CD4-positive, alpha-beta T cell (primary cell): ENCODE results near the gene BIK. TPM values are rescaled to one million over a fixed set of nuclear protein-coding genes. Genes with fewer than 3 reads are reported as not detected.

Experiments
- ATAC-seq: fragments of 200-7000 bp; cut with Tn5 transposase; one replicate; pipeline ENCODE4 v1.10.0; 2022; ENCODE audit warnings: mild to moderate bottlenecking; ENCODE audit not compliant: poor library complexity
- CTCF ChIA-PET: fragments of 350-600 bp; sonication (Branson Sonifier 250); formaldehyde crosslinking; loops from one replicate; lab custom pipeline; 2021; ENCODE audit warnings: antibody characterized with exemption, inconsistent platforms; lab: Charles Lee
- POLR2A ChIA-PET: fragments of 350-600 bp; sonication (Branson Sonifier 250); formaldehyde crosslinking; loops from one replicate; lab custom pipeline; 2021; ENCODE audit warnings: antibody characterized with exemption, inconsistent platforms; lab: Charles Lee
- DNase-seq, 14 experiments: peaks; one replicate each; pipeline ENCODE4 v3.0.0-alpha.2; 2013 to 2020; ENCODE audit warnings: mixed read lengths in 2 of 14
- H3K27ac ChIP-seq, 2 donors: one replicate each; pipeline versions ENCODE4 v1.5.1 to v1.7.0; 2013; ENCODE audit warnings: low read length in 2 of 2, low read depth in 1 of 2, mild to moderate bottlenecking in 1 of 2
- H3K27me3 ChIP-seq, 2 experiments: 1 replicate in 1 of 2; 2 replicates in 1 of 2; pipeline versions ENCODE4 v1.6.1 to v1.7.0; 2013; ENCODE audit warnings: low read length in 2 of 2, control low read depth in 1 of 2, mild to moderate bottlenecking in 1 of 2, moderate library complexity in 1 of 2; ENCODE audit not compliant: insufficient read depth in 2 of 2, control insufficient read depth in 1 of 2
- H3K36me3 ChIP-seq: one replicate; pipeline ENCODE4 v1.6.1; 2013; ENCODE audit warnings: low read length, control low read depth; ENCODE audit not compliant: insufficient read depth
- H3K4me1 ChIP-seq: one replicate; pipeline ENCODE4 v1.6.1; 2013; ENCODE audit warnings: low read length, control low read depth; ENCODE audit not compliant: insufficient read depth
- H3K4me3 ChIP-seq: one replicate; pipeline ENCODE4 v1.5.1; 2013; ENCODE audit warnings: mild to moderate bottlenecking, low read length, moderate library complexity
- H3K9me3 ChIP-seq, 2 experiments: 1 replicate in 1 of 2; 2 replicates in 1 of 2; pipeline versions ENCODE4 v1.6.1 to v1.7.0; 2013; ENCODE audit warnings: low read length in 2 of 2, mild to moderate bottlenecking in 2 of 2, control low read depth in 1 of 2, moderate library complexity in 1 of 2; ENCODE audit not compliant: control insufficient read depth in 1 of 2, insufficient read depth in 1 of 2
- H3K27ac Mint-ChIP-seq: one replicate; pipeline ENCODE4 v1.8.0; 2020; ENCODE audit warnings: mixed read lengths
- H3K27me3 Mint-ChIP-seq: one replicate; pipeline ENCODE4 v1.8.0; 2021; ENCODE audit warnings: mixed read lengths
- H3K36me3 Mint-ChIP-seq: one replicate; pipeline ENCODE4 v1.8.0; 2021; ENCODE audit warnings: low read depth, mixed read lengths
- H3K4me1 Mint-ChIP-seq: one replicate; pipeline ENCODE4 v1.8.0; 2021; ENCODE audit warnings: low read depth, mixed read lengths
- H3K4me3 Mint-ChIP-seq: one replicate; pipeline ENCODE4 v1.8.0; 2020; ENCODE audit warnings: mild to moderate bottlenecking, mixed read lengths
- H3K9me3 Mint-ChIP-seq: one replicate; pipeline ENCODE4 v1.8.0; 2020; ENCODE audit warnings: mixed read lengths
- intact Hi-C, 2 experiments: fragments of 100-400 bp; cut with DNase I in 1 of 2; cut with micrococcal nuclease in 1 of 2; formaldehyde crosslinking; loops; one replicate each; pipeline versions ENCODE4 v1.15.1 to v1.9.0; 2023 to 2025; cut with DNase I, micrococcal nuclease
- total RNA-seq, 174 experiments: library from RNA in 2 of 174; stranded (reverse) in 2 of 174; gene quantifications; one replicate each; pipeline ENCODE4 v1.2.3 and lab custom pipeline; 2021 to 2026
- TF ChIP-seq, protein P1 (sequence below): fragments of 200-600 bp; IDR thresholded peaks from one replicate; pipeline ENCODE4 v1.8.0; 2022; ENCODE audit warnings: antibody characterized with exemption, mild to moderate bottlenecking

Gene BIK
- total RNA-seq, 2 experiments from 2014 or later, result 1.6 to 2.1 TPM

DNA sequence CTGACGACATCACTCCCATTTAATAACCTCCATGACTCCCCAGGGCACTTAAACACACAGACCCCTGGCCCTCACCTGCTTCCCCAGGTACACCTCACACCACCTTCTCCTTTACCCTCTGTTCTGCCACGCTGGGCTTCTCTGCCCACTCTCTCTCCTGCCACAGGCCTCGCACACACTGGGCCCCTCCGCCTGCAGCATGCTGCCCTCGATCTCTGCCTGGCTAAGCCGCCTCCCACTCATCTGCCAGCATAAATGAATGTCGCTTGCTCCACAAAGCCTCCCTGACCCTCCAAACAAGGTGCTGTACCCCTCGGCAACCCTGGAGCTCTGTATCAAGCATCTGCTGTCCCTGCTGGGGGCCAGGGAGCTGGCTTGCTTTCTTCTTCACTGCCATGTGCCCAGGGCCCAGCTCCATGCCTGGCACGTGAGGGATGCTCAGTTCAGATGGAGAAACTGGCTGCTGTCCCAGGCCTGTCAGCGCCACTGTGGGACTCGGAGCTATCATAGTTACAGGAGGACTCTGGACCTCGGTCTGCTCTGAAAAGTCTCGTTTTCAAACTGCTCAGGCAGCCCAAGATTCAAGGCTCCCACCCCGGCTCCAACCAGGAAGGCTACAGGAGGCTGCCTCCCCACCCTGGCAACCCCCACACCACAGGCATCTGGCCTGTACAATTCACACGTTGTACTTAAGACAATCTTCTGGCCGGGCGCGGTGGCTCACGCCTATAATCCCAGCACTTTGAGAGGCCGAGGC is 33.3 kb upstream of the BIK start:
- no peak overlapping the region for H3K4me3 Mint-ChIP-seq
- TF ChIP-seq, protein P1, sequence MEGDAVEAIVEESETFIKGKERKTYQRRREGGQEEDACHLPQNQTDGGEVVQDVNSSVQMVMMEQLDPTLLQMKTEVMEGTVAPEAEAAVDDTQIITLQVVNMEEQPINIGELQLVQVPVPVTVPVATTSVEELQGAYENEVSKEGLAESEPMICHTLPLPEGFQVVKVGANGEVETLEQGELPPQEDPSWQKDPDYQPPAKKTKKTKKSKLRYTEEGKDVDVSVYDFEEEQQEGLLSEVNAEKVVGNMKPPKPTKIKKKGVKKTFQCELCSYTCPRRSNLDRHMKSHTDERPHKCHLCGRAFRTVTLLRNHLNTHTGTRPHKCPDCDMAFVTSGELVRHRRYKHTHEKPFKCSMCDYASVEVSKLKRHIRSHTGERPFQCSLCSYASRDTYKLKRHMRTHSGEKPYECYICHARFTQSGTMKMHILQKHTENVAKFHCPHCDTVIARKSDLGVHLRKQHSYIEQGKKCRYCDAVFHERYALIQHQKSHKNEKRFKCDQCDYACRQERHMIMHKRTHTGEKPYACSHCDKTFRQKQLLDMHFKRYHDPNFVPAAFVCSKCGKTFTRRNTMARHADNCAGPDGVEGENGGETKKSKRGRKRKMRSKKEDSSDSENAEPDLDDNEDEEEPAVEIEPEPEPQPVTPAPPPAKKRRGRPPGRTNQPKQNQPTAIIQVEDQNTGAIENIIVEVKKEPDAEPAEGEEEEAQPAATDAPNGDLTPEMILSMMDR, result no peak
- DNase-seq (no peak), ATAC-seq (no peak)
- intact Hi-C loops, result no loop called here
- Histone ChIP-seq H3K9me3 (no peaks in the 10 kb centered on the region), H3K27ac (no peak overlapping the region), H3K36me3 (peaks cover 4% of the 10 kb centered on the region), H3K27me3 (no peaks in the 10 kb centered on the region), H3K4me1 (no peaks in the 10 kb centered on the region), H3K4me3 (no peak overlapping the region)
- no peak overlapping the region for H3K27ac Mint-ChIP-seq
- no peaks in the 10 kb centered on the region for H3K27me3 Mint-ChIP-seq
- ChIA-PET CTCF (no interaction called here), POLR2A (no interaction called here)
- peaks cover 8% of the 10 kb centered on the region for H3K36me3 Mint-ChIP-seq
- H3K4me1 Mint-ChIP-seq, result no peaks in the 10 kb centered on the region
- no peaks in the 10 kb centered on the region for H3K9me3 Mint-ChIP-seq

DNA sequence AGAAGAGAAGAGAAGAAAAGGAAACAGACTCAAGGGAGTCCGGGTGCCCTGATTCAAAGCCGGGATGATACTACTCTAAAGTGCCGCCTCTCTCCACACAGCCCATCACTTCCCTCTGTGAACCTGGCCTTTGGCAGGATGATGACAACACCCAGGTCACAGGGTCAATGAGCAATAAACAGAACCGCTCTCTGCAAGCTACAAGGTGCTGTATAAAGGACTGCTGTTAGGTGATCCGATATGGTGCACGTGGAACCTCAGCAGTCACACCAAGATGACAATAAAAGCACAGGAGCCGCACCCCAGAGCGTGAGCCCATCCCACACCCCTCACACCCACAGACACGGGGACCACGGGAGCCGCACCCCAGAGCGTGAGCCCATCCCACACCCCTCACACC is 32.0 kb upstream of the BIK start:
- intact Hi-C loops, result no loop called here
- Mint-ChIP-seq H3K4me1 (no peaks in the 10 kb centered on the region), H3K4me3 (no peak overlapping the region), H3K27ac (no peak overlapping the region), H3K9me3 (no peaks in the 10 kb centered on the region), H3K27me3 (no peaks in the 10 kb centered on the region), H3K36me3 (peaks cover 8% of the 10 kb centered on the region)
- TF ChIP-seq, protein P1, result no peak
- no peak for ATAC-seq
- H3K27me3 ChIP-seq, result no peaks in the 10 kb centered on the region
- H3K4me3 ChIP-seq, result no peak overlapping the region
- ChIA-PET CTCF (no interaction called here), POLR2A (no interaction called here)
- H3K27ac ChIP-seq, result no peak overlapping the region
- no peaks in the 10 kb centered on the region for H3K9me3 ChIP-seq
- H3K4me1 ChIP-seq, result no peaks in the 10 kb centered on the region
- peaks cover 4% of the 10 kb centered on the region for H3K36me3 ChIP-seq
- DNase-seq, result no peak

DNA sequence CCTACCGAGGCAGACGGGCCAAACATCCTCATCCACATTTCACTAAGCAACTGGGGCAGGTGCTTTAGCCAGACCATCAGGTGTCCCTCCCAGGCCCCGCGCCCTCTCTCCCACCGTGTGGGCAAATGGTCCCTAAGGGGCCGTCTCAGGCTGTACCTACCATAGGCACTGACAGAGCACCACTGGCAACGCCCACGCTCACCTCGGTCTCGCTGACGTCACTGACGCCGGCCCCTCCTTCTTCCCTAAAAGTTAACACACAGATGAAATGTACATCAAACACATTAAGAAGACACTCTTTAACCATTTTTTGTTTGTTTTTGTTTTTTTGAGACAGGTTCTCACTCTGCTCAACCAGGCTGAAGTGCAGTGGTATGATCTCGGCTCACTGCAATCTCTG is 30.8 kb upstream of the BIK start:
- ATAC-seq, result no peak
- H3K4me1 ChIP-seq, result no peaks in the 10 kb centered on the region
- H3K9me3 ChIP-seq, result no peaks in the 10 kb centered on the region
- H3K4me3 ChIP-seq, result no peak overlapping the region
- Mint-ChIP-seq H3K4me3 (no peak overlapping the region), H3K27ac (no peak overlapping the region), H3K4me1 (no peaks in the 10 kb centered on the region), H3K27me3 (no peaks in the 10 kb centered on the region), H3K9me3 (no peaks in the 10 kb centered on the region), H3K36me3 (peaks cover 8% of the 10 kb centered on the region)
- TF ChIP-seq, protein P1, result no peak
- ChIA-PET POLR2A (no interaction called here), CTCF (no interaction called here)
- H3K36me3 ChIP-seq, result peaks cover 4% of the 10 kb centered on the region
- intact Hi-C loops, result no loop called here
- no peak for DNase-seq
- no peaks in the 10 kb centered on the region for H3K27me3 ChIP-seq
- H3K27ac ChIP-seq, result no peak overlapping the region
